ENCODE results near the gene DBNL. TPM values are rescaled to one million over a fixed set of nuclear protein-coding genes. Genes with fewer than 3 reads are reported as not detected.

The DBNL gene
- total RNA-seq, 1 donor from 2014 or later, result 62.8 TPM

GRCh38 chr7:44110719-44111635, 66.5 kb downstream of the DBNL start:
- Mint-ChIP-seq H3K27ac (no peak overlapping the region), H3K9me3 (no peaks in the 10 kb centered on the region), H3K4me1 (ENCODE audit: unreplicated experiment) (peaks cover under 1% of the 10 kb centered on the region), H3K27me3 (peaks cover under 1% of the 10 kb centered on the region), H3K4me3 (no peak overlapping the region), H3K36me3 (no peaks in the 10 kb centered on the region)
- TF ChIP-seq CTCF (conservative IDR thresholded peaks at IDR 0.05), result no peak
- no peak for DNase-seq (ENCODE audit: extremely low spot score, unreplicated experiment)

Small RNAs within 50 kb of the gene (microRNA-seq; reads per million reads assigned to microRNA genes)
- gene MIR6837 (not detected), gene MIR6838 (not detected)

Other genes with a start within 250 kb of the DBNL start
- gene MRPS24, start 175.2 kb upstream of the DBNL start, total RNA-seq (ENCODE audit: low replicate concordance), result 96.6 and 101 TPM in 2 replicates
- gene URGCP, start 138.1 kb upstream of the DBNL start, total RNA-seq (ENCODE audit: low replicate concordance), result 28.2 and 35.0 TPM in 2 replicates
- 11.4 and 16.7 TPM in 2 replicates for gene UBE2D4, start 118.3 kb upstream of the DBNL start, total RNA-seq (ENCODE audit: low replicate concordance)
- gene SPDYE1, start 46.8 kb upstream of the DBNL start, total RNA-seq (ENCODE audit: low replicate concordance), result not detected in 2 replicates
- gene PGAM2, start 20.9 kb downstream of the DBNL start, total RNA-seq (ENCODE audit: low replicate concordance), result 0.57 and 0.72 TPM in 2 replicates
- 25.2 and 27.2 TPM in 2 replicates for gene POLM, start 37.8 kb downstream of the DBNL start, total RNA-seq (ENCODE audit: low replicate concordance)
- gene AEBP1, start 59.6 kb downstream of the DBNL start, total RNA-seq (ENCODE audit: low replicate concordance), result 5.0 and 64.1 TPM in 2 replicates
- 122 and 142 TPM in 2 replicates for gene POLD2, start 78.8 kb downstream of the DBNL start, total RNA-seq (ENCODE audit: low replicate concordance)
- gene MYL7, start 96.6 kb downstream of the DBNL start, total RNA-seq (ENCODE audit: low replicate concordance), result 1.6 and 2.5 TPM in 2 replicates
- 5.6 and 6.7 TPM in 2 replicates for gene GCK, start 144.7 kb downstream of the DBNL start, total RNA-seq (ENCODE audit: low replicate concordance)
- 82.4 and 97.4 TPM in 2 replicates for gene YKT6, start 156.3 kb downstream of the DBNL start, total RNA-seq (ENCODE audit: low replicate concordance)

Measured in type B pancreatic cell (in vitro differentiated cells).